NB4 (cell line): ENCODE measurements around the gene OTULINL.
A peak's percentile ranks its signal among the peaks of the same experiment; 100 is the strongest.

Source experiments
- DNase-seq: peaks from one replicate; pipeline ENCODE4 v3.0.0; 2010; ENCODE audit warnings: low read depth
- H3K4me3 ChIP-seq: one replicate; pipeline ENCODE4 v1.5.1; 2011; ENCODE audit warnings: mild to moderate bottlenecking, low read depth, low read length, moderate library complexity
- MAX ChIP-seq: IDR thresholded peaks from 2 replicates; pipeline ENCODE4 v1.6.1; 2011; ENCODE audit warnings: low read depth, low read length
- MYC ChIP-seq: IDR thresholded peaks from 2 replicates; pipeline ENCODE4 v1.6.1; 2011; ENCODE audit warnings: low read depth, low read length
- POLR2A ChIP-seq: IDR thresholded peaks from 2 replicates; pipeline ENCODE4 v1.6.1; 2011; ENCODE audit warnings: mild to moderate bottlenecking; ENCODE audit not compliant: insufficient read length; ENCODE audit errors: extremely low read depth
- TF ChIP-seq, protein P1 (sequence below): IDR thresholded peaks from one replicate; pipeline ENCODE4 v1.5.1; 2012; ENCODE audit warnings: low read depth, low read length

OTULINL gene

DNA sequence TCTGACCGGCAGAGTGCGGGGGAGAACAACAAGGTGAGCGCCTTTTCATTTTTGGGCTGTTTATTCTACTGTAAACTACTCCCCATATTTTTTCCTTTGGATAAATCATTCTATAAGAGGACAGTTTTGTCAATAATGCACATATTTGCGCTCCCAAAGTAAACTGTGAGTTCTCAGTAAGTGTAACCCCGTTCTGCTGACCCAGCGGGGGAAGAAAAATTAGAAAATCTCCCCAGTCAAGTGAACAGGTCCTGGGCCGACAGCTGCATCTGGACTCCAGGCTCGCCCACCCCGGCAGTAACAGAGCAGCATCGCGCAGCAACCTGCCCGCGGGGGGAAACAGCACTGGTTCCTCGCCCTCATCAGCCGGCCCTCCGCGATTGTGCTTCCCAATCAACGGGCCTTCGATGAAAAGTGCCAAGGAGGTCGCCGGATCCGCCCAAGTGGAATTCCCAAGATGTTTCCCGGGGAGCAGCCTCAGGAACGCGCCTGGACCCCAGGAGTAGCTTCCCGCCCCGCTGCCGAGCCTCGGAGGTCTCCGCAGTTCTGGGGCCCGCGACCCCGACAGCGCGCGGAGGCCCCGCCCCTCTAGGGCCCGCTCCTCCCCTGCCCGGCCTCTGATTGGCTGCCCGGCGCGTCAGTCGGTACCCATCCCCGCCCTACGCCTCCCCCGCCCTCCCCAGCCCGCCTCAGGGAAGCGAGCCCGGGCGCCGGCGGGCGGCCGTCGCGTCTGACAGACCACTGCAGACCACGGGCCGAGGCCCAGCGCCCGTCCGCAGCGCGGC lies at the start of gene OTULINL:
OTULINL (plus strand) TSS at position 687 of the 785 bp plus-strand sequence. CDS start 103 bp downstream, outside the sequence.
- H3K4me3 ChIP-seq: peak within 1 kb of the TSS; percentile 48
- TF ChIP-seq POLR2A: no peak
- TF ChIP-seq MAX: no peak
- TF ChIP-seq MYC: no peak
- TF ChIP-seq, protein P1, sequence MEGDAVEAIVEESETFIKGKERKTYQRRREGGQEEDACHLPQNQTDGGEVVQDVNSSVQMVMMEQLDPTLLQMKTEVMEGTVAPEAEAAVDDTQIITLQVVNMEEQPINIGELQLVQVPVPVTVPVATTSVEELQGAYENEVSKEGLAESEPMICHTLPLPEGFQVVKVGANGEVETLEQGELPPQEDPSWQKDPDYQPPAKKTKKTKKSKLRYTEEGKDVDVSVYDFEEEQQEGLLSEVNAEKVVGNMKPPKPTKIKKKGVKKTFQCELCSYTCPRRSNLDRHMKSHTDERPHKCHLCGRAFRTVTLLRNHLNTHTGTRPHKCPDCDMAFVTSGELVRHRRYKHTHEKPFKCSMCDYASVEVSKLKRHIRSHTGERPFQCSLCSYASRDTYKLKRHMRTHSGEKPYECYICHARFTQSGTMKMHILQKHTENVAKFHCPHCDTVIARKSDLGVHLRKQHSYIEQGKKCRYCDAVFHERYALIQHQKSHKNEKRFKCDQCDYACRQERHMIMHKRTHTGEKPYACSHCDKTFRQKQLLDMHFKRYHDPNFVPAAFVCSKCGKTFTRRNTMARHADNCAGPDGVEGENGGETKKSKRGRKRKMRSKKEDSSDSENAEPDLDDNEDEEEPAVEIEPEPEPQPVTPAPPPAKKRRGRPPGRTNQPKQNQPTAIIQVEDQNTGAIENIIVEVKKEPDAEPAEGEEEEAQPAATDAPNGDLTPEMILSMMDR: no peak
- DNase-seq: peak; percentile 79

- DNase-seq: no peak
- TF ChIP-seq MAX: no peak
- TF ChIP-seq, protein P1: no peak
- no peak for TF ChIP-seq POLR2A
- no peak for TF ChIP-seq MYC
- no peak overlapping the region for H3K4me3 ChIP-seq
Measured at GRCh38 chr5:14532180-14532579, 49.4 kb upstream of the OTULINL start.

- DNase-seq: no peak
- TF ChIP-seq, protein P1: no peak
- TF ChIP-seq MYC: no peak
- no peak for TF ChIP-seq MAX
- no peak for TF ChIP-seq POLR2A
- no peak overlapping the region for H3K4me3 ChIP-seq
Measured at GRCh38 chr5:14534773-14535172, 46.8 kb upstream of the OTULINL start.

- no peak overlapping the region for H3K4me3 ChIP-seq
- TF ChIP-seq MAX (no peak), MYC (no peak), POLR2A (no peak)
- TF ChIP-seq, protein P1: no peak
- DNase-seq: peak; percentile 60
Measured at GRCh38 chr5:14545308-14545707, 36.3 kb upstream of the OTULINL start.

DNA sequence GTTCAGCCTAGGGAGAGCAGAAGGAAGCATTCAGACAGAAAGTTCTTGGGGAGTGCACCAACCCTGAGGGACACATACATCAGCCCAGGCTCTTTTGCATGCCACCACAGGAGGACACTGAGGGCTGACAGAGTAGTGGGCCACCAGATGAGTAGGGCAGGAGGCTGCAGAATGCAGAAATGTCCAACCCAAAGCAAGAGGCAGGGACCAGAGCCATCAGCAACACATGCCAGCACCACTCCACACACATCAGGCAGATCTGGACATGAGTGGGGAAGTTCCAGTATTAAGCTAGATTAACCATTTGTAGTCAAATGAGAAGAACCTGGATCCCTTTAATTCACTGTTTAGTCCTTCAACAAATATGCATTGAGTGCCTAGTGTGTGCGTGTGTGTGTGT lies 35.7 kb upstream of the OTULINL start:
- DNase-seq: no peak
- no peak for TF ChIP-seq POLR2A
- no peak for TF ChIP-seq MAX
- TF ChIP-seq, protein P1: no peak
- no peak for TF ChIP-seq MYC
- no peak overlapping the region for H3K4me3 ChIP-seq

GRCh38 chr5:14547666-14548065 lies 33.9 kb upstream of the OTULINL start:
- peak; percentile 61 for DNase-seq
- TF ChIP-seq MYC: no peak
- no peak for TF ChIP-seq POLR2A
- TF ChIP-seq MAX: no peak
- TF ChIP-seq, protein P1: no peak
- H3K4me3 ChIP-seq: no peak overlapping the region
